Mesenchymal stem cell (in vitro differentiated cells and primary cell): ENCODE data around the gene YIPF7.
A peak's percentile ranks its signal among the peaks of the same experiment; 100 is the strongest.

ENCODE experiments used
- DNase-seq: peaks from one replicate; pipeline ENCODE4 v3.0.0-alpha.2; 2013
- H2AFZ ChIP-seq: one replicate; pipeline ENCODE4 v1.6.1; 2013; ENCODE audit warnings: low read depth, mild to moderate bottlenecking, control low read depth, inconsistent platforms, low read length, moderate library complexity
- H2AK5ac ChIP-seq: 2 replicates; pipeline ENCODE4 v1.6.1; 2013; ENCODE audit warnings: low read length, moderate library complexity, mild to moderate bottlenecking, inconsistent platforms; ENCODE audit not compliant: severe bottlenecking
- H2BK120ac ChIP-seq: one replicate; pipeline ENCODE4 v1.6.1; 2013; ENCODE audit warnings: low read depth, mild to moderate bottlenecking, inconsistent platforms, low read length, moderate library complexity
- H2BK12ac ChIP-seq, 2 experiments: one replicate each; pipeline ENCODE4 v1.6.1; 2013; ENCODE audit warnings: inconsistent platforms in 2 of 2, low read length in 2 of 2, mild to moderate bottlenecking in 2 of 2, moderate library complexity in 2 of 2, control low read depth in 1 of 2
- H2BK15ac ChIP-seq: one replicate; pipeline ENCODE4 v1.6.1; 2013; ENCODE audit warnings: mild to moderate bottlenecking, low read depth, inconsistent platforms; ENCODE audit not compliant: poor library complexity, severe bottlenecking
- H2BK5ac ChIP-seq: 2 replicates; pipeline ENCODE4 v1.6.1; 2013; ENCODE audit warnings: low read depth, mild to moderate bottlenecking, low read length, control low read depth, inconsistent platforms; ENCODE audit not compliant: poor library complexity, severe bottlenecking
- H3K14ac ChIP-seq, 2 experiments: one replicate each; pipeline ENCODE4 v1.6.1; 2013; ENCODE audit warnings: inconsistent platforms in 2 of 2, low read length in 2 of 2, control low read depth in 1 of 2, mild to moderate bottlenecking in 1 of 2, moderate library complexity in 1 of 2
- H3K18ac ChIP-seq, 2 experiments: one replicate each; pipeline ENCODE4 v1.6.1; 2013; ENCODE audit warnings: inconsistent platforms in 2 of 2, low read length in 2 of 2, control low read depth in 1 of 2, low read depth in 1 of 2, mild to moderate bottlenecking in 1 of 2
- H3K23ac ChIP-seq, 2 experiments: one replicate each; pipeline ENCODE4 v1.6.1; 2013; ENCODE audit warnings: inconsistent platforms in 2 of 2, low read length in 2 of 2, mild to moderate bottlenecking in 2 of 2, moderate library complexity in 2 of 2, control low read depth in 1 of 2
- H3K27ac ChIP-seq: 2 replicates; pipeline ENCODE4 v1.5.1; 2013; ENCODE audit warnings: mild to moderate bottlenecking, moderate library complexity, low read length, control low read depth, inconsistent platforms; ENCODE audit not compliant: poor library complexity, severe bottlenecking
- H3K27me3 ChIP-seq, 2 experiments: 2 replicates each; pipeline versions ENCODE4 v1.6.1 to v1.7.0; 2013; ENCODE audit warnings: low read length in 2 of 2, mild to moderate bottlenecking in 2 of 2, moderate library complexity in 2 of 2, control low read depth in 1 of 2, inconsistent platforms in 1 of 2; ENCODE audit not compliant: control insufficient read depth in 1 of 2, insufficient read depth in 1 of 2
- H3K36me3 ChIP-seq, 2 experiments: 2 replicates each; pipeline versions ENCODE4 v1.6.1 to v1.7.0; 2013; ENCODE audit warnings: low read length in 2 of 2, control low read depth in 1 of 2, inconsistent platforms in 1 of 2, low read depth in 1 of 2, mild to moderate bottlenecking in 1 of 2; ENCODE audit not compliant: insufficient read depth in 2 of 2, control insufficient read depth in 1 of 2
- H3K4ac ChIP-seq, 2 experiments: one replicate each; pipeline ENCODE4 v1.6.1; 2013; ENCODE audit warnings: inconsistent platforms in 2 of 2, low read length in 2 of 2, mild to moderate bottlenecking in 2 of 2, moderate library complexity in 2 of 2, control low read depth in 1 of 2, low read depth in 1 of 2
- H3K4me1 ChIP-seq: 2 replicates; pipeline ENCODE4 v1.6.1; 2013; ENCODE audit warnings: low read depth, low read length, control low read depth; ENCODE audit not compliant: control insufficient read depth, insufficient read depth
- H3K4me2 ChIP-seq: 2 replicates; pipeline ENCODE4 v1.6.1; 2013; ENCODE audit warnings: low read length, mild to moderate bottlenecking, inconsistent platforms; ENCODE audit not compliant: poor library complexity, severe bottlenecking
- H3K4me3 ChIP-seq, 2 experiments: 2 replicates each; pipeline versions ENCODE4 v1.5.1 to v1.7.0; 2013; ENCODE audit warnings: low read length in 2 of 2, mild to moderate bottlenecking in 2 of 2, control low read depth in 1 of 2, low read depth in 1 of 2; ENCODE audit not compliant: insufficient read depth in 1 of 2
- H3K79me1 ChIP-seq: replicated peaks from 2 replicates; pipeline ENCODE4 v1.6.1; 2013; ENCODE audit warnings: mild to moderate bottlenecking, control low read depth, low read length, inconsistent platforms; ENCODE audit not compliant: poor library complexity, severe bottlenecking
- H3K9ac ChIP-seq: 2 replicates; pipeline ENCODE4 v1.7.0; 2013; ENCODE audit warnings: mild to moderate bottlenecking, low read length, moderate library complexity
- H3K9me3 ChIP-seq: 2 replicates; pipeline ENCODE4 v1.7.0; 2013; ENCODE audit warnings: mild to moderate bottlenecking, low read length; ENCODE audit not compliant: control insufficient read depth
- H4K8ac ChIP-seq: one replicate; pipeline ENCODE4 v1.6.1; 2013; ENCODE audit warnings: inconsistent platforms, mild to moderate bottlenecking, low read length, moderate library complexity
- H4K91ac ChIP-seq: one replicate; pipeline ENCODE4 v1.6.1; 2013; ENCODE audit warnings: mild to moderate bottlenecking, low read length, inconsistent platforms
- WGBS: methylation state at CpG from one replicate; pipeline ENCODE4 v1.1.7; 2013; ENCODE audit warnings: mixed read lengths; 5-methylcytosine and 5-hydroxymethylcytosine counted together

Gene YIPF7

DNA sequence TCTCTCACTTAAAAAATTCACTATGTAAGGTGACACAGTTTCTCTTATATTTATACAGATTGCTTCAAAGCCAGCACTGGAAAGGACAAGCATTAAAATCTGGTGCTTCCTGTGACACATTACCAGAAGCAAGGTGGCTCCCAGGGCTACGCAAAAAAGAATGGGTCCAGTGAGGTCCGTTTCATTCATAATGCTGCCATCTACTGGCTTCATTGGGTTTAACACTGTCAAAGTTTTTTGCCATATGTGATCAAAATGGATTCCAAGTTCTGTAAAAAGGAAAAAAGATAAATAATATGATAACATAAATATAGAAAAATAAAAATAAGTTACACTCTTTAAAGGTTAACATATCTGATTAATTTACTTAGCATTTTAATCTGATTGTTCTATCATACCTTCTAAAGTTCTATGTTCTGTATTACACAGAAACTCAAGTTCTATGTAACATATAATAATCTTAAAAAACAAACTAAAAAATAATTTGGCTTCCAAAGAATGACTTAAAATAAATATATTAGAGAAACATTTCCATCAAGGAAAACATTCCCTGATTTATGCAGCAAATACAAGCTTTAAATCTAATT is 22.1 kb downstream of the YIPF7 start:
- no peak overlapping the region for H4K8ac ChIP-seq
- H2BK120ac ChIP-seq = no peak overlapping the region
- H3K4me2 ChIP-seq = no peak overlapping the region
- no peak overlapping the region for H2AFZ ChIP-seq
- no peaks in the 10 kb centered on the region for H3K36me3 ChIP-seq
- no peak overlapping the region for H3K14ac ChIP-seq
- no peaks in the 10 kb centered on the region for H3K79me1 ChIP-seq
- no peak overlapping the region for H3K18ac ChIP-seq
- H2BK15ac ChIP-seq = no peak overlapping the region
- DNase-seq = peak; percentile 52
- no peaks in the 10 kb centered on the region for H3K4me1 ChIP-seq
- no peak overlapping the region for H3K4ac ChIP-seq
- H3K23ac ChIP-seq = no peak overlapping the region
- H3K27ac ChIP-seq = no peak overlapping the region
- H2AK5ac ChIP-seq = no peak overlapping the region
- H3K9ac ChIP-seq = no peak overlapping the region
- H3K27me3 ChIP-seq = peaks cover 0 to 4% of the 10 kb centered on the region in 2 experiments
- H4K91ac ChIP-seq = no peak overlapping the region
- no peak overlapping the region for H2BK12ac ChIP-seq
- H3K9me3 ChIP-seq = no peaks in the 10 kb centered on the region
- no peak overlapping the region for H3K4me3 ChIP-seq
- 0% methylated on average over 2 of the region's 2 CpGs for WGBS
- no peak overlapping the region for H2BK5ac ChIP-seq

DNA sequence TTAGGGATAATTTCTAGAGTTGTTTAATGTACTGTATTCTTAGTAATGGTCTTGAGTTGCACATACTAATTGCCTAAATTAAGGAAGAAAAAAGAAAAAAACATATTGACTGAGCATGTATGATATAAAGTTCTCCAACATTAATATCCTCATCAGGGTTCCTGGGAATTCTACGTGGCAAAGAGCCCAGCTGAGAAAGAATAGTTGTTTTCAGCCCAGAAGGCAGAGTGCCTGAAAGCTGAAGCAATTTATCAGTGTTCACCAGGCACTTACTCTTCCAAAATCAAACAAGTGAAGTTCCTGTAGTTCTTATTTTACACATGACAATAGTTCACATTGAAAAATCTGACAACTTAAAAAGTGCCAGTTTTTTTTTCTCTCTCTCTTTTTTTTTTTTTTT is 27.7 kb downstream of the YIPF7 start:
- H3K79me1 ChIP-seq = no peaks in the 10 kb centered on the region
- no peak overlapping the region for H3K9ac ChIP-seq
- H3K4me2 ChIP-seq = no peak overlapping the region
- no peaks in the 10 kb centered on the region for H3K9me3 ChIP-seq
- no peak overlapping the region for H2AFZ ChIP-seq
- H3K36me3 ChIP-seq = no peaks in the 10 kb centered on the region
- H4K8ac ChIP-seq = no peak overlapping the region
- H3K27me3 ChIP-seq = no peaks in the 10 kb centered on the region
- H2BK120ac ChIP-seq = no peak overlapping the region
- no peak overlapping the region for H4K91ac ChIP-seq
- no peak overlapping the region for H3K14ac ChIP-seq
- H2AK5ac ChIP-seq = no peak overlapping the region
- 69% methylated on average over 1 of the region's 1 CpG for WGBS
- H2BK12ac ChIP-seq = no peak overlapping the region
- DNase-seq = no peak
- H2BK5ac ChIP-seq = no peak overlapping the region
- no peaks in the 10 kb centered on the region for H3K4me1 ChIP-seq
- H3K18ac ChIP-seq = no peak overlapping the region
- H3K23ac ChIP-seq = no peak overlapping the region
- H2BK15ac ChIP-seq = no peak overlapping the region
- no peak overlapping the region for H3K4me3 ChIP-seq
- H3K4ac ChIP-seq = no peak overlapping the region
- no peak overlapping the region for H3K27ac ChIP-seq

DNA sequence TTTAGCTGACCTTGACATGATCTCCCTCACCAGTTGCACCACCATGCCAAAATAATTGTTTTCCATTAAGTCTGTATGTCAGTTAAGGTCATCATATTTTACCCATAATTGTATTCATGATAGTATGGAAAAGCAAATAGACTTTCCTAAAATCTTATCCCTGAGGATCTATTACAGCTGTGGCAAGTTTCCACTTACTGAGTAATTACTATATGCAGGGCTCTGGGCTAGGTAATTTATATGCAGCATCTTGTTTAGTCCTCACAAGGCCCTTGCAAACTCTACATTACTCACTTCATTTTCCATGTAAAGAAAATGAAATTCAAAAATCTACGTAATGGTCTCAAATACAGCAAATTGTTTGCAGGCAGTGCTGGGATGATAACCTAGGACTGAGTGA is 34.8 kb downstream of the YIPF7 start:
- WGBS = 67% methylated on average over 1 of the region's 1 CpG
- Histone ChIP-seq H3K27me3 (no peaks in the 10 kb centered on the region), H2AK5ac (no peak overlapping the region), H3K14ac (no peak overlapping the region), H3K36me3 (no peaks in the 10 kb centered on the region), H3K18ac (no peak overlapping the region), H3K23ac (no peak overlapping the region), H4K91ac (no peak overlapping the region), H2AFZ (no peak overlapping the region), H3K4ac (no peak overlapping the region), H3K4me2 (no peak overlapping the region), H3K9ac (no peak overlapping the region), H2BK12ac (no peak overlapping the region), H2BK120ac (no peak overlapping the region), H3K79me1 (no peaks in the 10 kb centered on the region), H3K4me1 (no peaks in the 10 kb centered on the region), H2BK15ac (no peak overlapping the region), H3K4me3 (no peak overlapping the region), H2BK5ac (no peak overlapping the region), H3K9me3 (no peaks in the 10 kb centered on the region), H4K8ac (no peak overlapping the region), H3K27ac (no peak overlapping the region)
- no peak for DNase-seq

DNA sequence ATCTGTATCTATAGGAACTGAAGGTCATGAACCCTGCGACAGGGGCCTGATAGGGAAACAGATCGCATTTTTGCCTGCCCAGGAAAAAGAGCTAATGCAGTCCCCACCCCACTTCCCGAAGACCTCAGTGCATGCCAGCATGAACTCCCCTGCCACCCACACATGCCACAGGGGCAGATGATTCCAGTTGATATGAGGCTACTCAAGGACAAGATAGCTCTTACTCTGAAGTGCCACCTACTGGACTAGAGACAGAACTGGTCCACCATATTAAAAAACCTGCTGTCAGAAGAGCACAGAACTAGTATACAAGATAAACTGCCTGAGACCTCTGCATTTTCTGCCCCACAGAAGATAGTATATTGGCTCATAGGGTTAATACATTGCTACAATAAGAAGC is 68.0 kb downstream of the YIPF7 start:
- Histone ChIP-seq H3K14ac (no peak overlapping the region), H2BK12ac (no peak overlapping the region), H2BK15ac (no peak overlapping the region), H2AK5ac (no peak overlapping the region), H3K9ac (no peak overlapping the region), H2BK5ac (no peak overlapping the region), H3K23ac (no peak overlapping the region), H4K91ac (no peak overlapping the region), H3K18ac (no peak overlapping the region), H3K27me3 (no peaks in the 10 kb centered on the region), H3K9me3 (no peaks in the 10 kb centered on the region), H3K4ac (no peak overlapping the region), H3K4me1 (no peaks in the 10 kb centered on the region), H4K8ac (no peak overlapping the region), H3K4me3 (no peak overlapping the region), H3K79me1 (no peaks in the 10 kb centered on the region), H2BK120ac (no peak overlapping the region), H3K27ac (no peak overlapping the region), H3K36me3 (no peaks in the 10 kb centered on the region), H3K4me2 (no peak overlapping the region), H2AFZ (no peak overlapping the region)
- WGBS = 85% methylated on average over 3 of the region's 3 CpGs
- DNase-seq = no peak
